ENCODE results near the gene FAM181B. TPM values are rescaled to one million over a fixed set of nuclear protein-coding genes. Genes with fewer than 3 reads are reported as not detected.

Gene FAM181B
- polyA plus RNA-seq, 1 of the 3 experiments (the other 2 are of a cell fraction): 0.02 TPM

GRCh38 chr11:82775218-82775617 lies 41.6 kb upstream of the FAM181B start:
- Histone ChIP-seq H3K9ac (no peak overlapping the region), H3F3A (replicated peaks; ENCODE audit: insufficient read depth) (no peaks in the 10 kb centered on the region), H3K27ac (ENCODE audit: low read depth in 2 of 2, low read length in 1 of 2) (no peak overlapping the region), H3K79me2 (ENCODE audit: insufficient read depth) (no peaks in the 10 kb centered on the region), H3K4me2 (no peak overlapping the region), H4K20me1 (ENCODE audit: insufficient read depth) (no peaks in the 10 kb centered on the region), H3K36me3 (replicated peaks in 1 of 2; ENCODE audit: control insufficient read depth in 1 of 2, insufficient read depth in 2 of 2, low read length in 1 of 2) (no peaks in the 10 kb centered on the region), H3K9me2 (no peaks in the 10 kb centered on the region), H3K9me3 (no peaks in the 10 kb centered on the region), H3K4me3 (ENCODE audit: low read depth in 2 of 2, low read length in 1 of 2) (no peak overlapping the region), H3K27me3 (ENCODE audit: insufficient read depth) (no peaks in the 10 kb centered on the region), H2AFZ (ENCODE audit: low read depth) (no peak overlapping the region), H3K4me1 (ENCODE audit: control insufficient read depth in 1 of 2, insufficient read depth in 2 of 2, low read depth in 1 of 2, low read length in 1 of 2) (no peaks in the 10 kb centered on the region)
- ChIA-PET CTCF (interaction anchor here (0.9 to 2.4 kb wide), 6 partner anchors 8 to 1785 kb away, joined by 3 to 10 read pairs (median 6); no protein-coding TSS in a partner anchor), POLR2A (no interaction called here)
- no peak for DNase-seq
- TF ChIP-seq ELF1 (IDR thresholded peaks at IDR 0.05) (no peak), FOSL2 (IDR thresholded peaks at IDR 0.05; ENCODE audit: borderline replicate concordance, low read depth) (no peak), NFIC (IDR thresholded peaks at IDR 0.05; ENCODE audit: borderline replicate concordance) (no peak), MAX (IDR thresholded peaks at IDR 0.05; ENCODE audit: low read depth) (no peak), JUND (IDR thresholded peaks at IDR 0.05) (no peak), EP300 (IDR thresholded peaks at IDR 0.05; ENCODE audit: borderline replicate concordance in 1 of 2, low read depth in 1 of 2, low read length in 1 of 2) (no peak), ZBTB33 (IDR thresholded peaks at IDR 0.05; ENCODE audit: borderline replicate concordance, low read depth) (no peak), USF2 (IDR thresholded peaks at IDR 0.05; ENCODE audit: borderline replicate concordance, low read depth, low read length) (no peak), RXRA (IDR thresholded peaks at IDR 0.05; ENCODE audit: borderline replicate concordance, low read depth) (no peak), FOXM1 (IDR thresholded peaks at IDR 0.05; ENCODE audit: low read depth) (no peak), TCF12 (IDR thresholded peaks at IDR 0.05) (no peak), NRF1 (IDR thresholded peaks at IDR 0.05; ENCODE audit: low read depth, low read length) (no peak)
- 9% methylated on average over 1 of the region's 1 CpG for WGBS (ENCODE audit: low lambda C conversion rate)

- Histone ChIP-seq H3K9me2 (no peaks in the 10 kb centered on the region), H2AFZ (ENCODE audit: low read depth) (no peak overlapping the region), H3K27ac (ENCODE audit: low read depth in 2 of 2, low read length in 1 of 2) (no peak overlapping the region), H3K4me2 (no peak overlapping the region), H4K20me1 (ENCODE audit: insufficient read depth) (no peaks in the 10 kb centered on the region), H3K9ac (no peak overlapping the region), H3K4me3 (ENCODE audit: low read depth in 2 of 2, low read length in 1 of 2) (no peak overlapping the region), H3K79me2 (ENCODE audit: insufficient read depth) (no peaks in the 10 kb centered on the region), H3K36me3 (replicated peaks in 1 of 2; ENCODE audit: control insufficient read depth in 1 of 2, insufficient read depth in 2 of 2, low read length in 1 of 2) (no peaks in the 10 kb centered on the region), H3K27me3 (ENCODE audit: insufficient read depth) (no peaks in the 10 kb centered on the region), H3K9me3 (no peaks in the 10 kb centered on the region), H3F3A (replicated peaks; ENCODE audit: insufficient read depth) (no peaks in the 10 kb centered on the region), H3K4me1 (ENCODE audit: control insufficient read depth in 1 of 2, insufficient read depth in 2 of 2, low read depth in 1 of 2, low read length in 1 of 2) (no peaks in the 10 kb centered on the region)
- TF ChIP-seq USF1 (IDR thresholded peaks at IDR 0.05; ENCODE audit: borderline replicate concordance, low read depth) (no peak), RCOR1 (IDR thresholded peaks at IDR 0.05; ENCODE audit: low read length) (no peak), YY1 (IDR thresholded peaks at IDR 0.05; ENCODE audit: low read depth) (no peak), RFX5 (IDR thresholded peaks at IDR 0.05; ENCODE audit: low read length) (no peak), TEAD4 (IDR thresholded peaks at IDR 0.05; ENCODE audit: borderline replicate concordance, insufficient read depth) (no peak), ZBTB33 (IDR thresholded peaks at IDR 0.05; ENCODE audit: borderline replicate concordance, low read depth) (no peak), ELF1 (IDR thresholded peaks at IDR 0.05) (no peak), MEF2A (IDR thresholded peaks at IDR 0.05; ENCODE audit: borderline replicate concordance, low read depth) (no peak), FOXM1 (IDR thresholded peaks at IDR 0.05; ENCODE audit: low read depth) (no peak), FOXJ3 (CRISPR knock-in tag; IDR thresholded peaks at IDR 0.05) (no peak)
- CTCF ChIA-PET: no interaction called here
- no peak for DNase-seq
- 61% methylated on average over 4 of the region's 4 CpGs for WGBS (ENCODE audit: low lambda C conversion rate)
- POLR2A ChIA-PET: no interaction called here
These were observed 38.1 kb upstream of the FAM181B start for GRCh38 chr11:82771781-82772180.
